Measurements from ENCODE around the gene RAB3B. TPM values are rescaled to one million over a fixed set of nuclear protein-coding genes. Genes with fewer than 3 reads are reported as not detected.
A peak's percentile ranks its signal among the peaks of the same experiment; 100 is the strongest.

RAB3B gene
- total RNA-seq = not detected
- not detected for polyA plus RNA-seq

DNA sequence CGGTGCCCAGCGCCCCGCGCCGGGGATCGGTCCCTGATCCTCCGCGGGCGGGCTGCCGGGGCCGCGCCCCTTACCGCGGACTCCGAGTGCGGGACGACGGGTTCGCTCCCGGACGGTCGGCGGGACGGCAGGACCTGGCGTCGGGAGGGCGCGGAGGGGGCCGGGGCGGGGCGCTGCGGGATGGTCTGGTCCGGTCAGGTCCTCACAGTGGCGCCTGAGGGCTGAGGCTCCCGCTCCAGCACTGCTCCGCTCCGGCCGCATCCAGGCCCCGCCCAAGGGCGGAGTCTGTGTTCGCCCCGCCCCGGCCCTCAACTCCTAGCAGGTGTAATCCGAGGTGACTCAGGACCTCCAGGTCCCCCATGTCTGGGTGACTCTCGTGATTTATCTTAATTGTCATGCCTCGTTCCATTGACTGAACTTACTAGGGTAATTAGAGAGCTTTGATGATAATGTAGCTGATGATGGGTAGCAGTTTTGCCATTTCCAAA, at the start of gene RAB3B:
TSS of gene RAB3B (minus strand) at position 223 of the 488 bp plus-strand sequence. CDS start 13,583 bp downstream, outside the sequence.
- Histone ChIP-seq H3K9me3 (ENCODE audit: control insufficient read depth in 2 of 2, low read length in 2 of 2) (no peaks in the 10 kb centered on the region), H3K4me1 (ENCODE audit: control insufficient read depth, insufficient read depth, low read length, poor library complexity, severe bottlenecking) (peaks cover 11% of the 10 kb centered on the region), H3K27ac (ENCODE audit: insufficient read depth, low read length, poor library complexity, severe bottlenecking) (no peak within 1 kb of the TSS), H3K4me3 (ENCODE audit: low read depth, low read length) (peak within 1 kb of the TSS; percentile 10), H3K27me3 (ENCODE audit: control insufficient read depth, insufficient read depth, low read length) (peaks cover 22% of the 10 kb centered on the region), H3K36me3 (ENCODE audit: control insufficient read depth, insufficient read depth, low read length) (no peaks in the 10 kb centered on the region)
- Mint-ChIP-seq H3K27ac (peak within 1 kb of the TSS; percentile 69 to 87 (median 84)), H3K9me3 (peaks cover 0 to 2% (median 0%) of the 10 kb centered on the region in 7 donors), H3K4me1 (peaks cover 4 to 11% (median 9%) of the 10 kb centered on the region in 4 donors), H3K36me3 (no peaks in the 10 kb centered on the region), H3K4me3 (peak within 1 kb of the TSS; percentile 80 to 91 (median 84)), H3K27me3 (peaks cover 46% of the 10 kb centered on the region)
- DNase-seq = peak; percentile 42 to 53 (median 44)
- ATAC-seq (ENCODE audit: low read depth in 2 of 2) = peak; percentile 86 to 87

- peaks cover 24% of the 10 kb centered on the region for H3K36me3 Mint-ChIP-seq
- no peak overlapping the region for H3K27ac Mint-ChIP-seq
- no peaks in the 10 kb centered on the region for H3K27me3 ChIP-seq (ENCODE audit: control insufficient read depth, insufficient read depth, low read length)
- H3K9me3 Mint-ChIP-seq = no peaks in the 10 kb centered on the region
- H3K4me1 Mint-ChIP-seq = peaks cover 9 to 15% (median 10%) of the 10 kb centered on the region in 4 donors
- no peaks in the 10 kb centered on the region for H3K27me3 Mint-ChIP-seq
- ATAC-seq (ENCODE audit: low read depth in 2 of 2) (no peak), DNase-seq (no peak)
- no peaks in the 10 kb centered on the region for H3K9me3 ChIP-seq (ENCODE audit: control insufficient read depth in 2 of 2, low read length in 2 of 2)
- H3K36me3 ChIP-seq (ENCODE audit: control insufficient read depth, insufficient read depth, low read length) = peaks cover 25% of the 10 kb centered on the region
- H3K4me3 Mint-ChIP-seq = no peak overlapping the region
- H3K4me1 ChIP-seq (ENCODE audit: control insufficient read depth, insufficient read depth, low read length, poor library complexity, severe bottlenecking) = peaks cover 5% of the 10 kb centered on the region
- H3K27ac ChIP-seq (ENCODE audit: insufficient read depth, low read length, poor library complexity, severe bottlenecking) = no peak overlapping the region
- no peak overlapping the region for H3K4me3 ChIP-seq (ENCODE audit: low read depth, low read length)
Observed at GRCh38 chr1:52037909-52038308, 47.4 kb upstream of the RAB3B start.

- no peaks in the 10 kb centered on the region for H3K9me3 ChIP-seq (ENCODE audit: control insufficient read depth in 2 of 2, low read length in 2 of 2)
- peaks cover 25% of the 10 kb centered on the region for H3K36me3 Mint-ChIP-seq
- peaks cover 10% of the 10 kb centered on the region for H3K4me1 ChIP-seq (ENCODE audit: control insufficient read depth, insufficient read depth, low read length, poor library complexity, severe bottlenecking)
- no peaks in the 10 kb centered on the region for H3K27me3 Mint-ChIP-seq
- DNase-seq (no peak), ATAC-seq (ENCODE audit: low read depth in 2 of 2) (no peak)
- H3K27ac ChIP-seq (ENCODE audit: insufficient read depth, low read length, poor library complexity, severe bottlenecking) = no peak overlapping the region
- H3K27me3 ChIP-seq (ENCODE audit: control insufficient read depth, insufficient read depth, low read length) = no peaks in the 10 kb centered on the region
- H3K9me3 Mint-ChIP-seq = no peaks in the 10 kb centered on the region
- H3K4me1 Mint-ChIP-seq = peaks cover 10 to 16% (median 12%) of the 10 kb centered on the region in 4 donors
- H3K4me3 Mint-ChIP-seq = no peak overlapping the region
- no peak overlapping the region for H3K27ac Mint-ChIP-seq
- H3K36me3 ChIP-seq (ENCODE audit: control insufficient read depth, insufficient read depth, low read length) = peaks cover 25% of the 10 kb centered on the region
- H3K4me3 ChIP-seq (ENCODE audit: low read depth, low read length) = no peak overlapping the region
Observed at GRCh38 chr1:52037402-52037814, 46.9 kb upstream of the RAB3B start.

DNA sequence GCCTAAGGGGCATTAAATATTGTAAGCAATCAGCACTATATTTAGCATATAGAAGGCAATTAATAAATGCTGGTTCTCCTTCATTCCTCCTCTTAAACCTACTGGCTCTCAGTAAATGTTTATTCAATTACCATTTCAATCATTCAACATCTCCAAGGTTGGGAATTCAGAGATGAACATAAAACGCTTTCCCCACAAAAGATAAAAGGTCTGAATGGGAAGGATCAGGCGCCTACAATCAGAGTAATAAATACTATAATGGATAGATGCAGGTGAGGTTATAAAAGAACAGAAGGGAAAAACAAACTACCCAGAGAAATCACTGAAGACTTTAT, 43.5 kb upstream of the RAB3B start:
- no peak for DNase-seq
- Histone ChIP-seq H3K27ac (ENCODE audit: insufficient read depth, low read length, poor library complexity, severe bottlenecking) (peak overlapping the region; percentile 91), H3K9me3 (ENCODE audit: control insufficient read depth in 2 of 2, low read length in 2 of 2) (no peaks in the 10 kb centered on the region), H3K4me1 (ENCODE audit: control insufficient read depth, insufficient read depth, low read length, poor library complexity, severe bottlenecking) (peaks cover 33% of the 10 kb centered on the region), H3K4me3 (ENCODE audit: low read depth, low read length) (peak overlapping the region; percentile 89), H3K27me3 (ENCODE audit: control insufficient read depth, insufficient read depth, low read length) (no peaks in the 10 kb centered on the region), H3K36me3 (ENCODE audit: control insufficient read depth, insufficient read depth, low read length) (peaks cover 15% of the 10 kb centered on the region)
- no peaks in the 10 kb centered on the region for H3K27me3 Mint-ChIP-seq
- no peaks in the 10 kb centered on the region for H3K9me3 Mint-ChIP-seq
- peaks cover 34 to 46% (median 38%) of the 10 kb centered on the region in 4 donors for H3K4me1 Mint-ChIP-seq
- H3K4me3 Mint-ChIP-seq = peak overlapping the region; percentile 90 to 96 (median 93)
- ATAC-seq (ENCODE audit: low read depth in 2 of 2) = no peak
- H3K36me3 Mint-ChIP-seq = peaks cover 24% of the 10 kb centered on the region
- peak overlapping the region; percentile 95 to 98 (median 97) for H3K27ac Mint-ChIP-seq

- H3K27me3 ChIP-seq (ENCODE audit: control insufficient read depth, insufficient read depth, low read length) = no peaks in the 10 kb centered on the region
- H3K4me1 ChIP-seq (ENCODE audit: control insufficient read depth, insufficient read depth, low read length, poor library complexity, severe bottlenecking) = peaks cover 33% of the 10 kb centered on the region
- H3K4me1 Mint-ChIP-seq = peaks cover 34 to 46% (median 38%) of the 10 kb centered on the region in 4 donors
Observed at GRCh38 chr1:52033190-52034049, 42.9 kb upstream of the RAB3B start, which contains the start of gene KTI12. TSS of gene KTI12 (minus strand) at chr1:52033810. CDS start at chr1:52033761, 49 bp downstream.

DNA sequence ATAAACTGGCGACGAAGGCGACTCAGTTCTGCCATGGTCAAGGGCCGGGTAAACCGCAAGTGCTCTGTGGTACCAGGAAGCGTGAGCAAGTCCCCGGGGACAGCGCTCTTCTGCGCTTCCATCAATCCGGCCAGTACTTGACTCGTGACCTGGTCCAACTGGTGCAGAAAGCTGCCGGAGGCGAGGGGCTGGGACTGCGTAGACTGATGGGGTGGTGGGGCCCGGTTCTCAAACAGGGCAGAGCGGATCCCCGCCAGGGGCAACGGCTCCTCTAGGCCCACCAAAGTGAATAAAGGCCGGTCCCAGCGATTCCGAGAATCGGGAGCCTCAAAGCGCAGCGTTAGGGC, 42.3 kb upstream of the RAB3B start:
- Mint-ChIP-seq H3K36me3 (peaks cover 19% of the 10 kb centered on the region), H3K9me3 (no peaks in the 10 kb centered on the region), H3K4me3 (peak overlapping the region; percentile 90 to 96 (median 93)), H3K4me1 (peaks cover 34 to 46% (median 39%) of the 10 kb centered on the region in 4 donors), H3K27ac (peak overlapping the region; percentile 95 to 98 (median 97)), H3K27me3 (no peaks in the 10 kb centered on the region)
- H3K36me3 ChIP-seq (ENCODE audit: control insufficient read depth, insufficient read depth, low read length) = peaks cover 16% of the 10 kb centered on the region
- peaks cover 33% of the 10 kb centered on the region for H3K4me1 ChIP-seq (ENCODE audit: control insufficient read depth, insufficient read depth, low read length, poor library complexity, severe bottlenecking)
- DNase-seq = peak in 2 of 3 donors; percentile 1 to 24
- peak overlapping the region; percentile 89 for H3K4me3 ChIP-seq (ENCODE audit: low read depth, low read length)
- H3K27me3 ChIP-seq (ENCODE audit: control insufficient read depth, insufficient read depth, low read length) = no peaks in the 10 kb centered on the region
- no peak for ATAC-seq (ENCODE audit: low read depth in 2 of 2)
- no peaks in the 10 kb centered on the region for H3K9me3 ChIP-seq (ENCODE audit: control insufficient read depth in 2 of 2, low read length in 2 of 2)
- H3K27ac ChIP-seq (ENCODE audit: insufficient read depth, low read length, poor library complexity, severe bottlenecking) = peak overlapping the region; percentile 91

More at GRCh38 chr1:52033190-52034049, 42.9 kb upstream of the RAB3B start, which contains the start of gene KTI12:
- Mint-ChIP-seq H3K36me3 (peaks cover 21% of the 10 kb centered on the region), H3K27me3 (no peaks in the 10 kb centered on the region), H3K9me3 (no peaks in the 10 kb centered on the region), H3K4me3 (peak within 1 kb of the TSS; percentile 90 to 96 (median 93)), H3K27ac (peak within 1 kb of the TSS; percentile 95 to 98 (median 97))
- Histone ChIP-seq H3K27ac (ENCODE audit: insufficient read depth, low read length, poor library complexity, severe bottlenecking) (peak within 1 kb of the TSS; percentile 91), H3K9me3 (ENCODE audit: control insufficient read depth in 2 of 2, low read length in 2 of 2) (no peaks in the 10 kb centered on the region), H3K36me3 (ENCODE audit: control insufficient read depth, insufficient read depth, low read length) (peaks cover 12% of the 10 kb centered on the region), H3K4me3 (ENCODE audit: low read depth, low read length) (peak within 1 kb of the TSS; percentile 89)
- DNase-seq (peak; percentile 83 to 96 (median 89)), ATAC-seq (ENCODE audit: low read depth in 2 of 2) (peak; percentile 94 to 96)

DNA sequence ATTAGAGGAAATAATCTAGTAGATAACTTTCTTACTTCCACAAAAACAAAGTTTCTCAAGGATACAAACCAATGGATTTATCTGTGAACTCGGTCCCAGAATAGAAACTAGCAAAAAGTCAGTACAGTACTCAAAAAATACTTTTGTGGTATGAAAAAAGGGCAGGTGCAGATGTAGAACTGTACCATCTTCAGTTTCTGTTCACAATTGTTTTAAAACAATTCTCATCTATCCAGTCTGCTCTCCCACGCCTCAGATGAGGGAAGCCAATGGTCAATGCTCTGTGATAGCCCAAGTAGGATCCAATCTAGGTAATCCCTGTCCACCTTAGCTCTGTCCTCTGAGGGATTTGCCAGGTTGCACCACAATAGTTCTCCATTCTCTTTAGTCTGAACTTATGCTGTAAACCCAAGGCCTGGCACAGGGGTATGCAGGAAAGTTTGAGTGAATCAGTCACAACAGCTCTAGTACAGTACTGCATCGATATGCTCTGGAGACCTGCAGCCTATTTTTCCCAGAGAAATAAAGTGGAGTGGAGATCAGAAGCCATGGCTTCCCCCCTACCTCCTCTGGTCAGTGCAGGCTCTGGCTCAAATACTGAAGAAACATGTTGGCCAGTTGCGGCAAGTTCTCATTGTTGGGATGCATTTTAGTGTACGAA, 41.8 kb upstream of the RAB3B start:
- peak overlapping the region; percentile 89 for H3K4me3 ChIP-seq (ENCODE audit: low read depth, low read length)
- Mint-ChIP-seq H3K36me3 (peaks cover 21% of the 10 kb centered on the region), H3K27ac (peak overlapping the region; percentile 95 to 98 (median 97)), H3K27me3 (no peaks in the 10 kb centered on the region), H3K4me3 (peak overlapping the region; percentile 90 to 96 (median 93)), H3K4me1 (peaks cover 36 to 46% (median 39%) of the 10 kb centered on the region in 4 donors), H3K9me3 (no peaks in the 10 kb centered on the region)
- DNase-seq (peak in 1 of 3 donors; percentile 23), ATAC-seq (ENCODE audit: low read depth in 2 of 2) (no peak)
- peaks cover 11% of the 10 kb centered on the region for H3K36me3 ChIP-seq (ENCODE audit: control insufficient read depth, insufficient read depth, low read length)
- H3K27ac ChIP-seq (ENCODE audit: insufficient read depth, low read length, poor library complexity, severe bottlenecking) = no peak overlapping the region
- H3K4me1 ChIP-seq (ENCODE audit: control insufficient read depth, insufficient read depth, low read length, poor library complexity, severe bottlenecking) = peaks cover 33% of the 10 kb centered on the region
- no peaks in the 10 kb centered on the region for H3K27me3 ChIP-seq (ENCODE audit: control insufficient read depth, insufficient read depth, low read length)
- no peaks in the 10 kb centered on the region for H3K9me3 ChIP-seq (ENCODE audit: control insufficient read depth in 2 of 2, low read length in 2 of 2)
